ENCODE measurements around the gene TIMP2.
"Not testable (repeated sequence)": the region's sequence is repeated elsewhere in the genome, so short reads cannot be mapped to it uniquely, and the experiment has no call there.

The TIMP2 gene

GRCh38 chr17:78904371-78904770 is 20.8 kb downstream of the TIMP2 start:
- no peak for DNase-seq (ENCODE audit: low read depth in 2 of 2)

GRCh38 chr17:78903101-78903779 is 21.9 kb downstream of the TIMP2 start, which contains the start of gene CEP295NL:
CEP295NL (minus strand) TSS chr17:78903201; CDS start chr17:78901828, 1,373 bp downstream.
- no peak for DNase-seq (ENCODE audit: low read depth in 2 of 2)

GRCh38 chr17:78902231-78902630 is 23.0 kb downstream of the TIMP2 start:
- not testable (repeated sequence) for DNase-seq (ENCODE audit: low read depth in 2 of 2)

DNA sequence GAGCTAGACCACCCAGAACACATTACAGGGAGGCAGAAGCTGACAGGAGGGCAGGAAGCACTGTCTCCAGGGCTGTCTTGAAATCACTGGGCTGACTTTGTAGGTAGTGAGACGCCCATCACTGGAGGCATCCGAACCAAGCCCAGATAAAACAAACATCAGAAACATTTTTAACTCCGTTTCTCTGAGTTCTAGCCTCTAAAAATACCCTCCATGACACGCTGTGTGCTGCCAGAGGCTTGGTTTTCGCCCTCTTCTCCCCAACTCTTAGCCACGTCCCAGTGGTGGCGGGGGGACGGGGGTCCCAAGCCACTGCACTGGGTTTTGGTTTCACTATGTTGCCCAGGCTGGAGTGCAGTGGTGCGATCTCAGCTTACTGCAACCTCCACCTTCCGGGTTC is 23.4 kb downstream of the TIMP2 start:
- DNase-seq (ENCODE audit: low read depth in 2 of 2), result no peak

DNA sequence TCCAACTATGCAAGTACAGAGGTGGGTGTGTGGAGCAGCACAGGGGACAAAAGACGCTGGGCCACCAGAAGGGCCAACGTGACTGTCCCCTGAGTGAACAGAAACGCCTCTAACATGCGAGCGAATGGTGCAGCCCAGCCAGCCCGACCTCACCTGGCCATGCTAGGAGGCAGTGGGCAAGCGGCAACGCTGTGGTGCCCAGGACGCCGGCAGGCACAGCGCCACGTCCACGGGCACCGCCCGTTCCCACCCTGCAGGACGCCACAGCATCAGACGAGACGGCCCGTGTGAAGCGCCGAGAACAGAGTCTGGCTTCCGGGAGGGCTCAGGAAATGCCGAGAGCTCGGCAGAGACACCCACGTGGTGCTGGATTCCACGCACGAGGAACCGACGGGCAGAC is 24.4 kb downstream of the TIMP2 start:
- DNase-seq (ENCODE audit: low read depth in 2 of 2), result no peak

GRCh38 chr17:78899361-78900260 is 25.6 kb downstream of the TIMP2 start:
- DNase-seq (ENCODE audit: low read depth in 2 of 2), result no peak

GRCh38 chr17:78898947-78899346 is 26.2 kb downstream of the TIMP2 start:
- no peak for DNase-seq (ENCODE audit: low read depth in 2 of 2)

DNA sequence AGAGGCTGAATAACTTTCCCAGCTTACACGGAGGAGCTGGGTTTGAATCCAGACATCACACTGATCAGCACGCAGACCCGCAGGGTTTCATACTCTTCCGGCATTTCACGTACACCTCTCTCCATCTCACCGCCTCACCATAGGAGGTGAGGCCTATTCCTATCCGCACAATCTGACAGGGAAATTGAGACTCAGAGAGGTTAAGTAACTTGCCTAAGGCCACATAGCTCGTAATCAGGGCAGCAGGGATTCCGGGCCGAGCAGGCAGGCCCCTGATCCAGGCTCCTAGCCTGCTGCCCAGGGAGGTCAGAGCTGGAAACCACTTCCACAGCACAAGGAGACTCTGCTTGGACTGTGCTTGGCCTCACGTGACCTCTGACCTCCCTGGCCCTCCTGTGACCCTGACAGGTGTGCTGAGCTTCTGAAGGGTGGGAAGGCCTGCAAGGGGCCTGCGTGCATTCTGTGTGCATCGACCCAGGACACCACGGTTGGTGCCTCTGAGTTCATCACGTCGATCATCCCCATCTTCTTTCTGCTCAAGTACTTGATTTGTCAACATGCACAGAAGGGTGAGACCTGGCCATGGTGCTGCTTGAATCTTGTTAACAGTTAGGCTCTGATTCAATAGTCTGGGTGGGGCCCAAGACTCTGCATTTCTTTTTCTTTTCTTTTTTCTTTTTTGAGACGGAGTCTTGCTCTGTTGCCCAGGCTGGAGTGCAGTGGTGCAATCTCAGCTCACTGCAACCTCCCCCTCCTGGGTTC is 26.9 kb downstream of the TIMP2 start:
- no peak for DNase-seq (ENCODE audit: low read depth in 2 of 2)

- DNase-seq (ENCODE audit: low read depth in 2 of 2), result no peak
These were observed 27.5 kb downstream of the TIMP2 start for GRCh38 chr17:78897664-78898047.

DNA sequence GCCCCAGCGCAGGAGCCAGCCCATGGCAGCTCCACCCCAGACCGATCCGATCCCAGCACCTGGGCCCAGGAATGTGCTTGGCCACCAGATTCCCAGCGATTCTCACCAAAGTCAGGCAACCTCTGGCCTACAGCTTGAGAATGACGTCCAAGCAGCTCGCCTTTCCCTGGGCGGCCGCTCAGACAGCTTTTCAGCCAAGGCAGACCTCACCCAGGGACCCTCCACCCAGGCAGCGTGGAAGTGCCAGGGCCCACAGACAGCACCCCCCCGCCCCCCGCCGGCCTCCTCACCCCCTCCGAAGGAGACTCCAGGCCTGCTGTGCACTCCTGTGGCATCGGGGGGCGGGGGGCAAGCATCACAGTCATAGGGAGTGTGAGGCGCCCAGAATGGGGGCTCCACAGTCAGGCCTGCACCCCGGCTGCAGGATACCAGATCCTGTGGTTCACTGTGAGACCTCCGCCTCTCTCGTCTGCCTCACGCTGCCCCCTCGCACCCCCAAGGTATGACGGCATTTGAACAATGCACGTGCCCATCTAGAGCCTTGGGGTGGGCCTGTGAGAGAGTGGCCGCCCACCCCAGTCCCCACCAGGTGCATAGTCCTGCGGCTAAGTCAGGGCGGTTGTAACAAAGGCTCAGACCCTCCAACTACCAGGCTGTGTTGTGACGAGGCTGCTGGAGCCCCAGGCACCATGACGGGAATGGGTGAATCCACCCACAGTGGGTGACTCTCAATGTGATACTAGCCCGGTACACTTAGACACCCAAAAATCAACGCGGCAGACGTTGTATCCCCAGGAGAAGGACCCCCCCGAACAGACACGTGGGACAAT is 28.1 kb downstream of the TIMP2 start:
- DNase-seq (ENCODE audit: low read depth in 2 of 2), result no peak

DNA sequence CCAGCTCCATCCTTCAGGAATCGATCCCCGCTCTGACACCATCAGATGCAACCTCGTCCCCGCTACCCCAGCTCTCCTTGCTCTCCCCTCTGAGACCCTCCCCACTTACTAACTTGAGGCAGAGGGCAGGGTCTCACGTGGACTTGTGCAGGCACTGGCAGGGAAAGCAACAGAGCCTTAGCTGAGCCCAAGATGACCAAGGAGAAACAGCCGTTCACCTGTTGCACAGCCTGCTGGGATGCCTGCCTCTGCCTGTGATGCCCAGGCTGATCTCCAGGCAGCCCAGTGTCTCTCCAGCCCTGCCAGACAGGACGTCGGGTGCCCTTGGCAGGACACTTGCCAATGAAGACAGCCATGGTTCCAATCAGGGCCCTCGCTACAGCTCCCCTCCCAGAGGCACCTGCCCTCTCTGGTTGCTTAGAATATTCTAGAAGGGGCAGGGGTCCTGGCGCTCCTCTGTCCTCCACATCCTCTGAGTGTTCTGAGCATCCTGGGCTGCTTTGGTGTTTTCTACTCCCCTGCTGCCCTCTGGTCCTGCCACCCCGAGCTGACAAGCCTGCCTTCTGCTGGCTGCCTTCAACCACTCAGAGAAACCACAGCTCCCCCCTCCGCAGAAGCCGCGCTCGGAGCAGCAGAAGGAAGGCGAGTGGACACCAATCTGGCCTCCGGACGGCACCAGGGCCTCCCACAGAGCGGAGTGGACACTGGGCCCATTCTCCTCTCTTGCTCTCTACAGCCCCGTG is 28.9 kb downstream of the TIMP2 start:
- DNase-seq (ENCODE audit: low read depth in 2 of 2), result no peak

DNA sequence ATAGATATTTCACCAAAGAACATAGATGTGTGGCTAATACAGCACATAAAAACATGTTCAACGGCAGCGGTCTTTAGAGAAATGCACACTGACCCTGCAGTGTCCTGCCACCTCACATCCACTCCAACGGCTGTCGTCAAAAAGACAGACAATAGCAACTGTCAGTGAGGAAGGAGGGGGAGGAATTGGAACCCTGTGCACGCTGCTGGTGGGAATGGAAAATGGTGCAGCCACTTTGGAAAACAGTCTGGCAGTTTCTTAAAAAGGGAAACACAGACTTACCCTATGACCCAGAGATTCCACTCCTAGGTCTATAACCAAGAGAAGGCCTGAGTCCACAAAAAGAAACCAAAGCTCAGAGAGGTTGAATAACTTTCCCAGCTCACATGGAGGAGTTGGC is 29.9 kb downstream of the TIMP2 start:
- no peak for DNase-seq (ENCODE audit: low read depth in 2 of 2)

GRCh38 chr17:78893684-78894083 is 31.5 kb downstream of the TIMP2 start:
- DNase-seq (ENCODE audit: low read depth in 2 of 2), result no peak

DNA sequence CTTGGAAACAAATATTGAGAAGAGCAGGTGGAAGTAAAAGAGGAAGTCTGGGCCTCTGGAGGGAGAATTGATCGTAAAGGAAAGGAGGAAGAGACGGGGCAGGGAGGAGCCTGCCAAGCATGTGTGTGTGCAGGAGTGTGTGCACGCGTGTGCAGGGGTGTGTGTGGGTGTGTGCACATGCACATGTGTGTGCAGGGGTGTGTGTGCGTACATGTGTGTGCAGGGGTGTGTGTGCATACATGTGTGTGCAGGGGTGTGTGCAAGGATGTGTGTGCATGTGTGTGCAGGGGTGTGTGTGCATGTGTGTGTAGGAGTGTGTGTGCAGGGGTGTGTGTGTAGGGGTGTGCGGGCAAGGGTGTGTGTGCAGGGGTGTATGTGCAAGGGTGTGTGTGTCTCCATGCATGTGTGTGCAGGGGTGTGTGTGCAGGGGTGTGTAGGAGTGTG is 32.2 kb downstream of the TIMP2 start:
- DNase-seq (ENCODE audit: low read depth in 2 of 2), result no peak

GRCh38 chr17:78892520-78892919 is 32.7 kb downstream of the TIMP2 start:
- no peak for DNase-seq (ENCODE audit: low read depth in 2 of 2)

- no peak for DNase-seq (ENCODE audit: low read depth in 2 of 2)
These were observed 33.1 kb downstream of the TIMP2 start for GRCh38 chr17:78892062-78892456.

DNA sequence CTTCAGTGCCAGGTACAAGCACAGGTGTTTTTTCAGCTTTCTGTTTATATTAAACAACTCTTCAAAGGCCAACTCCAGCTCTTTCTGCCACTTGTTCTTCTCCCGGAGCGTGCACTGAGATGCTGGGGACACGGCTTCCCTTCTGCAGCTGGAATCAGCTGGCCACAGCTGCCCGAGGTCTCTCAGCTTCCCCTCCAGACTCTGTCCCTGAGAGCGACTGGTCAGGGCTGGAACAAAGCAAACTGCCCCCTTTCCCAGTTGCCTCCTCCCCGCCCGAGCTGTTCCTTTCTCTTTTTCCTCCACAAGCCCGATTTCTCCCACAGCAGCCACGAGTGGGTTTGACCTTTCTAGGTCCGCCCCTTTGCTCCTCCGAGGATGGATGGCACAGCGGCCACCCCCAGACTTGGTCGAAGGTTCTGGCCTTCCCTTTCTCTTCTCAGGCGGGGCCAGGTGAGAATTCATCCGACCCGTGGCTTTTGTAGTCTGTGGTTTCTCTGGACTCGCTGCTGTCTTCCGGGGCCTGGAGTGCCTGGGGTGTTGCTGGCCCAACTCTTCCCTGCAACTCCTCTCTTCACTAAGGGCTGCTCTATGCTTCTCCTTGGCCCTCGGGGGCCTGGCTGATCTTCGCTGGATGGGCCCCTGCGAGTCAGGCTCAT is 33.7 kb downstream of the TIMP2 start:
- DNase-seq (ENCODE audit: low read depth in 2 of 2), result no peak

GRCh38 chr17:78890498-78890897 is 34.7 kb downstream of the TIMP2 start:
- peak in 1 of 2 experiments; percentile 30 for DNase-seq (ENCODE audit: low read depth in 2 of 2)

GRCh38 chr17:78890096-78890495 is 35.1 kb downstream of the TIMP2 start:
- not testable (repeated sequence) for DNase-seq (ENCODE audit: low read depth in 2 of 2)

GRCh38 chr17:78889531-78889930 is 35.7 kb downstream of the TIMP2 start:
- DNase-seq (ENCODE audit: low read depth in 2 of 2), result peak in 1 of 2 experiments; percentile 15

Data from stimulated activated CD4-positive, alpha-beta T cell treated with anti-CD3 and anti-CD28 coated beads, Interleukin-12 subunit alpha, Interleukin-12 subunit beta, amount 100 ng/mL, for 24 hours (primary cell).